ENCODE results near the gene IGLL1.

DNA sequence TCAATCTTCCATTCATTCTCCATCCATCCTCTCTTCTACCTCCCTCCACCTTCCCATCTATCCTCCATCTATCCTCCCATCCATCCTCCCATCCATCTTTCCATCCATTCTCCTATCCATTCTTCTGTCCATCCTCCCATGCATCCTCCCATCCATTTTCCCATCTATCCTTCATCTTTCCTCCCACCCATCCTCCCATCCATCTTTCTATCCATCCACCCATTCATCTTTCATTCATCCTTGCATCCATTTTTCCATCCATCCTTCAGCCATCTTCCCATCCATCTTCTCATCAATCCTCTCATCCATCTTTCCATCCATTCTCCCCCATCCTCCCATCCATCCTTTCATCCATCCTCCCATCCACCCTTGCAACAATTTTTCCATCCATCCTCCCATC is 27.5 kb downstream of the IGLL1 start:
- TF ChIP-seq, protein P1, sequence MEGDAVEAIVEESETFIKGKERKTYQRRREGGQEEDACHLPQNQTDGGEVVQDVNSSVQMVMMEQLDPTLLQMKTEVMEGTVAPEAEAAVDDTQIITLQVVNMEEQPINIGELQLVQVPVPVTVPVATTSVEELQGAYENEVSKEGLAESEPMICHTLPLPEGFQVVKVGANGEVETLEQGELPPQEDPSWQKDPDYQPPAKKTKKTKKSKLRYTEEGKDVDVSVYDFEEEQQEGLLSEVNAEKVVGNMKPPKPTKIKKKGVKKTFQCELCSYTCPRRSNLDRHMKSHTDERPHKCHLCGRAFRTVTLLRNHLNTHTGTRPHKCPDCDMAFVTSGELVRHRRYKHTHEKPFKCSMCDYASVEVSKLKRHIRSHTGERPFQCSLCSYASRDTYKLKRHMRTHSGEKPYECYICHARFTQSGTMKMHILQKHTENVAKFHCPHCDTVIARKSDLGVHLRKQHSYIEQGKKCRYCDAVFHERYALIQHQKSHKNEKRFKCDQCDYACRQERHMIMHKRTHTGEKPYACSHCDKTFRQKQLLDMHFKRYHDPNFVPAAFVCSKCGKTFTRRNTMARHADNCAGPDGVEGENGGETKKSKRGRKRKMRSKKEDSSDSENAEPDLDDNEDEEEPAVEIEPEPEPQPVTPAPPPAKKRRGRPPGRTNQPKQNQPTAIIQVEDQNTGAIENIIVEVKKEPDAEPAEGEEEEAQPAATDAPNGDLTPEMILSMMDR (IDR thresholded peaks at IDR 0.05) = no peak
- TF ChIP-seq EP300 (IDR thresholded peaks at IDR 0.05) = no peak
- TF ChIP-seq POLR2A (IDR thresholded peaks at IDR 0.05) = no peak

Measured in upper lobe of left lung (tissue), 4 donors.